IMR-90 (cell line): Measurements from ENCODE around the gene DHRS7C. TPM values are rescaled to one million over a fixed set of nuclear protein-coding genes. Genes with fewer than 3 reads are reported as not detected.

Experiments
- ATAC-seq: fragments of 200-7000 bp; cut with Tn5 transposase; 2 replicates; pipeline ENCODE4 v1.9.1; 2020; ENCODE audit warnings: low read depth, mild to moderate bottlenecking, moderate library complexity
- BruUV-seq: library from RNA; stranded (reverse); fragments of 400-500 nt; replicated peaks from 2 replicates; lab custom pipeline; 2021; lab: Mats Ljungman, UMichigan
- CTCF ChIA-PET: fragments of 300-600 bp; formaldehyde crosslinking; extraction: SDS; loops from one replicate; lab custom pipeline; 2021; ENCODE audit warnings: antibody characterized with exemption; lab: Yijun Ruan, JAX
- POLR2A ChIA-PET: fragments of 300-600 bp; sonication (Branson Sonifier 250); formaldehyde crosslinking; loops from one replicate; lab custom pipeline; 2022; ENCODE audit warnings: antibody characterized with exemption; ENCODE audit not compliant: unreplicated experiment; lab: Charles Lee
- DNase-seq: peaks from one replicate; pipeline ENCODE4 v3.0.0; 2013
- H2AFZ ChIP-seq: replicated peaks from 2 replicates; pipeline ENCODE3; 2013; ENCODE audit warnings: low read length, mild to moderate bottlenecking; ENCODE audit not compliant: poor library complexity
- H2AK5ac ChIP-seq: 2 replicates; pipeline ENCODE4 v1.6.1; 2013; ENCODE audit warnings: low read depth, low read length, inconsistent platforms
- H2AK9ac ChIP-seq: replicated peaks from 2 replicates; pipeline ENCODE3; 2013; ENCODE audit warnings: mild to moderate bottlenecking, low read depth, low read length, moderate library complexity; ENCODE audit not compliant: poor library complexity
- H2BK120ac ChIP-seq: 2 replicates; pipeline ENCODE4 v1.6.1; 2013; ENCODE audit warnings: low read depth, low read length, inconsistent platforms
- H2BK15ac ChIP-seq: 3 replicates; pipeline ENCODE4 v1.6.1; 2013; ENCODE audit warnings: low read depth, low read length, inconsistent platforms
- H2BK20ac ChIP-seq: 2 replicates; pipeline ENCODE4 v1.6.1; 2013; ENCODE audit warnings: low read depth, mild to moderate bottlenecking, inconsistent platforms, low read length, moderate library complexity
- H2BK5ac ChIP-seq: 2 replicates; pipeline ENCODE4 v1.6.1; 2013; ENCODE audit warnings: mild to moderate bottlenecking, low read depth, low read length, inconsistent platforms; ENCODE audit not compliant: poor library complexity, severe bottlenecking
- H3K14ac ChIP-seq: replicated peaks from 2 replicates; pipeline ENCODE4 v1.6.1; 2013; ENCODE audit warnings: low read depth, low read length, inconsistent platforms
- H3K18ac ChIP-seq: 2 replicates; pipeline ENCODE4 v1.6.1; 2013; ENCODE audit warnings: low read depth, low read length, control low read depth
- H3K23ac ChIP-seq: 2 replicates; pipeline ENCODE4 v1.6.1; 2013; ENCODE audit warnings: low read depth, low read length, inconsistent platforms
- H3K27ac ChIP-seq: 2 replicates; pipeline ENCODE4 v1.5.1; 2013; ENCODE audit warnings: mild to moderate bottlenecking, control low read depth, low read length; ENCODE audit not compliant: insufficient read depth
- H3K27me3 ChIP-seq: 2 replicates; pipeline ENCODE4 v1.6.1; 2013; ENCODE audit warnings: low read length; ENCODE audit not compliant: control insufficient read depth, insufficient read depth
- H3K36me3 ChIP-seq: 2 replicates; pipeline ENCODE4 v1.6.1; 2013; ENCODE audit warnings: low read length, mixed read lengths; ENCODE audit not compliant: control insufficient read depth, insufficient read depth
- H3K4ac ChIP-seq: 2 replicates; pipeline ENCODE4 v1.6.1; 2013; ENCODE audit warnings: low read depth, low read length, inconsistent platforms
- H3K4me1 ChIP-seq: 2 replicates; pipeline ENCODE4 v1.6.1; 2013; ENCODE audit warnings: low read length, mixed read lengths; ENCODE audit not compliant: control insufficient read depth, insufficient read depth
- H3K4me2 ChIP-seq: 2 replicates; pipeline ENCODE4 v1.6.1; 2013; ENCODE audit warnings: low read depth, mild to moderate bottlenecking, control low read depth, low read length, moderate library complexity
- H3K4me3 ChIP-seq: 2 replicates; pipeline ENCODE4 v1.5.1; 2013; ENCODE audit warnings: low read depth, mild to moderate bottlenecking, control low read depth, low read length, moderate library complexity; ENCODE audit not compliant: insufficient read depth
- H3K56ac ChIP-seq: 2 replicates; pipeline ENCODE4 v1.6.1; 2013; ENCODE audit warnings: low read length, inconsistent platforms; ENCODE audit not compliant: insufficient read depth; ENCODE audit errors: extremely low read depth
- H3K79me1 ChIP-seq, 2 experiments: 2 replicates each; pipeline ENCODE4 v1.6.1; 2013; ENCODE audit warnings: low read length in 2 of 2, inconsistent platforms in 1 of 2, low read depth in 1 of 2
- H3K9ac ChIP-seq: 2 replicates; pipeline ENCODE4 v1.6.1; 2013; ENCODE audit warnings: low read depth, low read length, control low read depth
- H3K9me1 ChIP-seq: 2 replicates; pipeline ENCODE4 v1.6.1; 2013; ENCODE audit warnings: low read length, inconsistent platforms; ENCODE audit not compliant: insufficient read depth
- H3K9me3 ChIP-seq: 2 replicates; pipeline ENCODE4 v1.6.1; 2013; ENCODE audit warnings: low read length; ENCODE audit not compliant: control insufficient read depth, insufficient read depth
- H4K20me1 ChIP-seq: 2 replicates; pipeline ENCODE4 v1.6.1; 2013; ENCODE audit warnings: low read length, inconsistent platforms; ENCODE audit not compliant: insufficient read depth
- H4K5ac ChIP-seq: 2 replicates; pipeline ENCODE4 v1.6.1; 2013; ENCODE audit warnings: mild to moderate bottlenecking, low read depth, low read length, control low read depth
- H4K8ac ChIP-seq, 2 experiments: 2 replicates each; pipeline ENCODE4 v1.6.1; 2013; ENCODE audit warnings: low read depth in 2 of 2, low read length in 2 of 2, control low read depth in 1 of 2, inconsistent platforms in 1 of 2
- H4K91ac ChIP-seq: 2 replicates; pipeline ENCODE4 v1.6.1; 2013; ENCODE audit warnings: low read depth, low read length, inconsistent platforms; ENCODE audit not compliant: insufficient read depth
- CEBPB ChIP-seq: IDR thresholded peaks from 2 replicates; pipeline ENCODE4 v1.6.1; 2012; ENCODE audit warnings: low read depth, low read length, improper control_type of control experiment
- CHD1 ChIP-seq: IDR thresholded peaks from 2 replicates; pipeline ENCODE4 v1.6.1; 2012; ENCODE audit warnings: low read depth, low read length, improper control_type of control experiment
- FOS ChIP-seq: fragments of 150-350 bp; IDR thresholded peaks from 2 replicates; pipeline ENCODE4 v1.6.1; 2016; ENCODE audit warnings: low read depth, low read length
- MAFK ChIP-seq: IDR thresholded peaks from 2 replicates; pipeline ENCODE4 v1.6.1; 2012; ENCODE audit warnings: low read depth, low read length, improper control_type of control experiment
- MAZ ChIP-seq: IDR thresholded peaks from 2 replicates; pipeline ENCODE4 v1.6.1; 2012; ENCODE audit warnings: low read depth, mild to moderate bottlenecking, low read length, improper control_type of control experiment, moderate library complexity, borderline replicate concordance
- MXI1 ChIP-seq: IDR thresholded peaks from 2 replicates; pipeline ENCODE4 v1.6.1; 2012; ENCODE audit warnings: low read depth, mild to moderate bottlenecking, low read length, moderate library complexity, borderline replicate concordance
- NFE2L2 ChIP-seq: fragments of 150-350 bp; IDR thresholded peaks from 2 replicates; pipeline ENCODE4 v1.6.1; 2016; ENCODE audit warnings: low read depth, mild to moderate bottlenecking, low read length
- POLR2A ChIP-seq: IDR thresholded peaks from 2 replicates; pipeline ENCODE4 v1.6.1; 2012; ENCODE audit warnings: mild to moderate bottlenecking, low read depth, low read length
- RAD21 ChIP-seq: IDR thresholded peaks from 2 replicates; pipeline ENCODE4 v1.6.1; 2012; ENCODE audit warnings: low read length, improper control_type of control experiment
- RCOR1 ChIP-seq: IDR thresholded peaks from 2 replicates; pipeline ENCODE4 v1.6.1; 2012; ENCODE audit warnings: mild to moderate bottlenecking, low read length, improper control_type of control experiment; ENCODE audit not compliant: insufficient replicate concordance
- RFX5 ChIP-seq: IDR thresholded peaks from 2 replicates; pipeline ENCODE4 v1.8.0; 2012; ENCODE audit warnings: low read depth, mild to moderate bottlenecking, low read length, moderate library complexity
- SMC3 ChIP-seq: fragments of 150-350 bp; IDR thresholded peaks from 2 replicates; pipeline ENCODE4 v1.6.1; 2016; ENCODE audit warnings: low read depth, mild to moderate bottlenecking, antibody characterized with exemption, low read length, moderate library complexity
- WGBS, 2 experiments: methylation state at CpG; one replicate each; pipeline versions ENCODE4 v1.1.5 to v1.1.7; 2013; ENCODE audit warnings: missing lambda C conversion rate in 2 of 2; ENCODE audit not compliant: insufficient read length in 1 of 2; ENCODE audit errors: extremely low coverage in 2 of 2; 5-methylcytosine and 5-hydroxymethylcytosine counted together
- dilution Hi-C: fragments of 300-500 bp; cut with HindIII; formaldehyde crosslinking; loops from one replicate; pipeline ENCODE4 v1.14.3; 2018; ENCODE audit warnings: low sequenced_read_pairs; ENCODE audit not compliant: unreplicated experiment
- in situ Hi-C: fragments of 300-500 bp; cut with MboI; formaldehyde crosslinking; loops from 3 replicates; pipeline ENCODE4 v1.14.3; 2019; ENCODE audit warnings: low sequenced_read_pairs, inconsistent platforms, mixed read lengths
- intact Hi-C: fragments of 100-400 bp; cut with micrococcal nuclease; formaldehyde crosslinking; loops from 2 replicates; pipeline ENCODE4 v1.10.0; 2022
- polyA plus RNA-seq, 3 experiments: library from polyadenylated mRNA; depleted of rRNA; stranded (reverse); fragments of >200 nt; gene quantifications; 2 replicates each; pipeline ENCODE4 v1.2.3, GENCODE V29; 2012; ENCODE audit warnings: low replicate concordance in 1 of 3
- total RNA-seq: library from RNA; depleted of rRNA; stranded (reverse); fragments of >200 nt; gene quantifications from 2 replicates; pipeline ENCODE4 v1.2.3, GENCODE V29; 2012
- TF ChIP-seq, protein P1 (sequence below): fragments of 150-350 bp; IDR thresholded peaks from 2 replicates; pipeline ENCODE4 v1.6.1; 2017; ENCODE audit warnings: mild to moderate bottlenecking, antibody characterized with exemption, low read length, low read depth
- TF ChIP-seq, protein P2 (sequence below): fragments of 150-350 bp; IDR thresholded peaks from 2 replicates; pipeline ENCODE4 v1.6.1; 2016; ENCODE audit warnings: low read depth, mild to moderate bottlenecking, low read length, moderate library complexity, borderline replicate concordance
- TF ChIP-seq, protein P3 (sequence below): conservative IDR thresholded peaks from 2 replicates; pipeline ENCODE4 v1.5.1; 2012; ENCODE audit warnings: mild to moderate bottlenecking, low read depth, low read length, improper control_type of control experiment

DHRS7C gene
- total and polyA plus RNA-seq, 2 of the 4 experiments (the other 2 are of a cell fraction), result not detected

DNA sequence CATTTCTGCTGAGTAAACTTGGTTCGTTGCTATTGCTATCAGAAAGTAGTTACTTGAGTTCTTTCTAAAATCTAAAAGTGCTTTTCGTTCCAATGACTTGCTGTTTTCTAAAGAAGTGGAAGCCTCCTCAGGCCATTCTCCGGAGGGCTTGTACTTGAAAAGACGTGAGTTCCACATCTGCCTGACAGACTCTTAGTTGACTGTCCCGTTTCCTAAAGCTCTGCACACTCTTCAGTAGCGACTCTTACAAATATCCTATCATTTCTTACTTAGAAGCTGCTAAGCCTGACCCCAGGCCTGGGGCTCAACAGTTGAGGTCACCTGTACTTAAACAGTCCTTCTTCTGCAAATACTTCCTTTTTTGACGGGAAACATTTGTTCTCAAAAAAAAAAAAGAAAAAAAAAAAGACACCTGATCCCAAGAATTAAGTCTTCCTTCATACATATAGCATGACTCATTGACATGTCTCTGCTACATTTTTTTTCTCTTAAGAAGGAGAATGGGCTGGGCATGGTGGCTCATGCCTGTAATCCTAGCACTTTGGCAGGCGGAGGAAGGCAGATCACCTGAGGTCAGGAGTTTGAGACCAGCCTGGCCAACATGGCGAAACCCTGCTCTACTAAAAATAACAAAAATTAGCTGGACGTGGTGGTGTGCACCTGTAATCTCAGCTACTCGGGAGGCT, 61.5 kb downstream of the DHRS7C start:
- Histone ChIP-seq H2AFZ (no peak overlapping the region), H3K14ac (no peak overlapping the region), H3K4me3 (no peak overlapping the region), H2AK5ac (no peak overlapping the region), H2BK120ac (no peak overlapping the region), H3K79me1 (no peaks in the 10 kb centered on the region), H2BK20ac (no peak overlapping the region), H4K8ac (no peak overlapping the region), H3K36me3 (no peaks in the 10 kb centered on the region), H3K9ac (no peak overlapping the region), H3K9me1 (no peaks in the 10 kb centered on the region), H2AK9ac (no peak overlapping the region), H4K20me1 (no peaks in the 10 kb centered on the region), H3K4me2 (no peak overlapping the region), H3K4ac (no peak overlapping the region), H3K23ac (no peak overlapping the region), H2BK5ac (no peak overlapping the region), H3K56ac (no peak overlapping the region), H2BK15ac (no peak overlapping the region), H4K91ac (no peak overlapping the region), H3K18ac (no peak overlapping the region), H3K27me3 (peaks cover 3% of the 10 kb centered on the region; the same call in 1 of the 2 replicates), H3K27ac (no peak overlapping the region), H3K4me1 (no peaks in the 10 kb centered on the region), H3K9me3 (no peaks in the 10 kb centered on the region), H4K5ac (no peak overlapping the region)
- BruUV-seq, result no TSS peak
- ChIA-PET POLR2A (no interaction called here), CTCF (interaction anchor here (1.0 kb wide), 1 partner anchor 195 kb away, joined by 3 read pairs; no protein-coding TSS in a partner anchor)
- in situ Hi-C loops (loop anchor here (10.0 to 25.0 kb wide), 2 partner anchors 55 to 882 kb away; no protein-coding TSS in a partner anchor), intact Hi-C loops (loop anchor here (1.0 kb wide), 4 partner anchors 15 to 884 kb away; no protein-coding TSS in a partner anchor), dilution Hi-C loops (no loop called here)
- WGBS, 2 experiments, result 85% methylated on average over 4 of the region's 11 CpGs; no CpG with 5 or more reads in 1 of the 2 experiments
- ATAC-seq (no peak), DNase-seq (peak; percentile 1)
- TF ChIP-seq CEBPB (no peak), CHD1 (no peak), RCOR1 (no peak), MAZ (no peak), RAD21 (no peak), RFX5 (no peak), FOS (no peak), SMC3 (no peak), NFE2L2 (no peak), MAFK (no peak), MXI1 (no peak), POLR2A (no peak)
- TF ChIP-seq, protein P1, sequence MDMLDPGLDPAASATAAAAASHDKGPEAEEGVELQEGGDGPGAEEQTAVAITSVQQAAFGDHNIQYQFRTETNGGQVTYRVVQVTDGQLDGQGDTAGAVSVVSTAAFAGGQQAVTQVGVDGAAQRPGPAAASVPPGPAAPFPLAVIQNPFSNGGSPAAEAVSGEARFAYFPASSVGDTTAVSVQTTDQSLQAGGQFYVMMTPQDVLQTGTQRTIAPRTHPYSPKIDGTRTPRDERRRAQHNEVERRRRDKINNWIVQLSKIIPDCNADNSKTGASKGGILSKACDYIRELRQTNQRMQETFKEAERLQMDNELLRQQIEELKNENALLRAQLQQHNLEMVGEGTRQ, result no peak
- TF ChIP-seq, protein P2, sequence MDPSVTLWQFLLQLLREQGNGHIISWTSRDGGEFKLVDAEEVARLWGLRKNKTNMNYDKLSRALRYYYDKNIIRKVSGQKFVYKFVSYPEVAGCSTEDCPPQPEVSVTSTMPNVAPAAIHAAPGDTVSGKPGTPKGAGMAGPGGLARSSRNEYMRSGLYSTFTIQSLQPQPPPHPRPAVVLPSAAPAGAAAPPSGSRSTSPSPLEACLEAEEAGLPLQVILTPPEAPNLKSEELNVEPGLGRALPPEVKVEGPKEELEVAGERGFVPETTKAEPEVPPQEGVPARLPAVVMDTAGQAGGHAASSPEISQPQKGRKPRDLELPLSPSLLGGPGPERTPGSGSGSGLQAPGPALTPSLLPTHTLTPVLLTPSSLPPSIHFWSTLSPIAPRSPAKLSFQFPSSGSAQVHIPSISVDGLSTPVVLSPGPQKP, result no peak
- TF ChIP-seq, protein P3, sequence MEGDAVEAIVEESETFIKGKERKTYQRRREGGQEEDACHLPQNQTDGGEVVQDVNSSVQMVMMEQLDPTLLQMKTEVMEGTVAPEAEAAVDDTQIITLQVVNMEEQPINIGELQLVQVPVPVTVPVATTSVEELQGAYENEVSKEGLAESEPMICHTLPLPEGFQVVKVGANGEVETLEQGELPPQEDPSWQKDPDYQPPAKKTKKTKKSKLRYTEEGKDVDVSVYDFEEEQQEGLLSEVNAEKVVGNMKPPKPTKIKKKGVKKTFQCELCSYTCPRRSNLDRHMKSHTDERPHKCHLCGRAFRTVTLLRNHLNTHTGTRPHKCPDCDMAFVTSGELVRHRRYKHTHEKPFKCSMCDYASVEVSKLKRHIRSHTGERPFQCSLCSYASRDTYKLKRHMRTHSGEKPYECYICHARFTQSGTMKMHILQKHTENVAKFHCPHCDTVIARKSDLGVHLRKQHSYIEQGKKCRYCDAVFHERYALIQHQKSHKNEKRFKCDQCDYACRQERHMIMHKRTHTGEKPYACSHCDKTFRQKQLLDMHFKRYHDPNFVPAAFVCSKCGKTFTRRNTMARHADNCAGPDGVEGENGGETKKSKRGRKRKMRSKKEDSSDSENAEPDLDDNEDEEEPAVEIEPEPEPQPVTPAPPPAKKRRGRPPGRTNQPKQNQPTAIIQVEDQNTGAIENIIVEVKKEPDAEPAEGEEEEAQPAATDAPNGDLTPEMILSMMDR, result no peak
